Measurements from ENCODE around the gene MAD1L1. TPM values are rescaled to one million over a fixed set of nuclear protein-coding genes. Genes with fewer than 3 reads are reported as not detected.

MAD1L1 gene
- total RNA-seq, 6 experiments from 2014 or later: 15.1 to 37.4 (median 20.5) TPM

DNA sequence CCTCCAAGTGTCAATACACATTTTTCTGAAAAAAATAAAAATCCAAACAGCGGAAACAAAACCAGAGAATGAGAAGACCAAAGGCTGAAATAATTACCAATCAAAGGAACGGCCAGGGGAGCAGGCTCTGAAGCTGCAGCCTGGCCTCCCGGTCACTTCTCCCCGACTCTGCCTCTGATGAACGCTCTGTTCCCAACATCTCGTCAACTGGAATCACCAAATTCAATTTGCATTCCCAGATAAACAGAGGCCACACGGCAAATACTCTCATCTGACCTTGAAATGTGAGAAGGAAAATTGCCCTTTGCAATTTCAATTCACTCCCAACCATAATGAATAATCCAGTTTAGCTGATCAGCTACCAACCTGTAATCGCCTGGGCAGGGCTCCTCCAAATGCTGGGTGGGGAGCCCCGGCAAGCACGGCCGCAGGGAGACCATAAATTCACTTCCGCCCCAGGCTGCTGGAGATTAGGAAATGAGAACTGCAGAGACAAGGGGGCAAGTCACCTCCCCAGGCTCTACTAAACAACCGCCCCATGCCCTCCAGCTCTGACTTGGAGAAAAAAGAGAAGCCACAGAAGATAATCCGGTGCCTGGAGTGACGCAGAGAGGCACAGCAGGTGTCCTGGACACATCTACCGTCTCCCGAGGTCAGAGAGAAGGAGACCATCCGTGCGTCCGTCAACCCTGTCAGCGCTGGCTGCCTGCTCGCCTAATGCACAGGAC lies 153.2 kb downstream of the MAD1L1 start:
- 76% methylated on average over 18 of the region's 22 CpGs for WGBS (ENCODE audit: insufficient coverage, low coverage, low lambda C conversion rate, missing lambda C conversion rate)
- Histone ChIP-seq H3K27me3 (no peaks in the 10 kb centered on the region), H3K9me3 (no peaks in the 10 kb centered on the region), H3K36me3 (no peaks in the 10 kb centered on the region), H3K4me3 (no peak overlapping the region), H3K4me1 (no peaks in the 10 kb centered on the region), H3K27ac (no peak overlapping the region)
- ATAC-seq (peak in 1 of 4 donors; percentile 25), DNase-seq (no peak)
- TF ChIP-seq, protein P1, sequence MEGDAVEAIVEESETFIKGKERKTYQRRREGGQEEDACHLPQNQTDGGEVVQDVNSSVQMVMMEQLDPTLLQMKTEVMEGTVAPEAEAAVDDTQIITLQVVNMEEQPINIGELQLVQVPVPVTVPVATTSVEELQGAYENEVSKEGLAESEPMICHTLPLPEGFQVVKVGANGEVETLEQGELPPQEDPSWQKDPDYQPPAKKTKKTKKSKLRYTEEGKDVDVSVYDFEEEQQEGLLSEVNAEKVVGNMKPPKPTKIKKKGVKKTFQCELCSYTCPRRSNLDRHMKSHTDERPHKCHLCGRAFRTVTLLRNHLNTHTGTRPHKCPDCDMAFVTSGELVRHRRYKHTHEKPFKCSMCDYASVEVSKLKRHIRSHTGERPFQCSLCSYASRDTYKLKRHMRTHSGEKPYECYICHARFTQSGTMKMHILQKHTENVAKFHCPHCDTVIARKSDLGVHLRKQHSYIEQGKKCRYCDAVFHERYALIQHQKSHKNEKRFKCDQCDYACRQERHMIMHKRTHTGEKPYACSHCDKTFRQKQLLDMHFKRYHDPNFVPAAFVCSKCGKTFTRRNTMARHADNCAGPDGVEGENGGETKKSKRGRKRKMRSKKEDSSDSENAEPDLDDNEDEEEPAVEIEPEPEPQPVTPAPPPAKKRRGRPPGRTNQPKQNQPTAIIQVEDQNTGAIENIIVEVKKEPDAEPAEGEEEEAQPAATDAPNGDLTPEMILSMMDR (IDR thresholded peaks at IDR 0.05): no peak
- no peak for TF ChIP-seq POLR2A (IDR thresholded peaks at IDR 0.05)
- intact Hi-C loops (cut with DNase I): no loop called here

DNA sequence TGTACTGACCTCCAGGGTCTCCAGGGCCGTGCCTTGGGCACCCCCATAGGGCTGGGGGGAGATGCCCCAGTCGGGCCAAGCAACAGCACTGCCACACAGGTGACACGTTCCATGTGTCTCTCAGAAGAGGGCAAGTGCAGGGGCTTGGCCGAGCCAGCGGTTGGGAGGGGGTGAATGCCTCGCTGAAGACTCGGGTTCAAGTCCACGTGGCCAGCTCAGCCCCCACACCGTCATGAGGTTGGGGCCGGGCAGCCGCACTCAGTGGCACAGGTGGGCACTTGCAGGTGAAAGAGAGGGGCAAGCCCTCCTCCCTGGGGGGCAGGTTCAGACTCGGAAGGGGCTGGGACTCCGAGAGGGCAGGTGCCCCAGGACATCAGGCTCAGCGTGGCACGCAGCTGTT lies 153.8 kb downstream of the MAD1L1 start:
- ATAC-seq (no peak), DNase-seq (no peak)
- no peaks in the 10 kb centered on the region for H3K36me3 ChIP-seq
- intact Hi-C loops (cut with DNase I): no loop called here
- TF ChIP-seq POLR2A (IDR thresholded peaks at IDR 0.05): no peak
- TF ChIP-seq, protein P1 (IDR thresholded peaks at IDR 0.05): no peak
- no peak overlapping the region for H3K27ac ChIP-seq
- no peak overlapping the region for H3K4me3 ChIP-seq
- no peaks in the 10 kb centered on the region for H3K27me3 ChIP-seq
- WGBS (ENCODE audit: insufficient coverage, low coverage, low lambda C conversion rate, missing lambda C conversion rate): 96% methylated on average over 4 of the region's 15 CpGs
- no peaks in the 10 kb centered on the region for H3K9me3 ChIP-seq
- H3K4me1 ChIP-seq: no peaks in the 10 kb centered on the region

DNA sequence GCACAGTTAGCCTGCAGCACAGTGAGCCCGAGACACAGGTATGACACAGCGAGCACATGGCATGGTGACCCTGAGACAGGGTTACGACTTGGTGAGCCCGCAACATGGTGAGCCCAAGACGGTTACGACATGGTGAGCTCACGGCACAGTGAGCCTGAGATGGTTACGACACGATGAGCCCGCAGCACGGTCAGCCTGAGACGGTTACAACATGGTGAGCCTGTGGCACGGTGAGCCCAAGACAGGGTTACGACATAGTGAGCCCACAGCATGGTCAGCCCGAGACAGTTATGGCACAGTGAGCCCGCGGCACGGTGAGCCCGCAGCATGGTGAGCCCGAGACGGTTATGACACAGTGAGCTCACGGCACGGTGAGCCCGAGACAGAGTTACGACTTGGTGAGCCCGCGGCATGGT lies 156.1 kb downstream of the MAD1L1 start:
- WGBS (ENCODE audit: insufficient coverage, low coverage, low lambda C conversion rate, missing lambda C conversion rate): 100% methylated on average over 3 of the region's 27 CpGs
- no peak for DNase-seq
- Histone ChIP-seq H3K9me3 (no peaks in the 10 kb centered on the region), H3K36me3 (no peaks in the 10 kb centered on the region), H3K4me1 (no peaks in the 10 kb centered on the region), H3K27ac (no peak overlapping the region), H3K4me3 (no peak overlapping the region), H3K27me3 (no peaks in the 10 kb centered on the region)
- no peak for TF ChIP-seq POLR2A (IDR thresholded peaks at IDR 0.05)
- TF ChIP-seq, protein P1 (IDR thresholded peaks at IDR 0.05): no peak
- no peak for ATAC-seq
- intact Hi-C loops (cut with DNase I): no loop called here

DNA sequence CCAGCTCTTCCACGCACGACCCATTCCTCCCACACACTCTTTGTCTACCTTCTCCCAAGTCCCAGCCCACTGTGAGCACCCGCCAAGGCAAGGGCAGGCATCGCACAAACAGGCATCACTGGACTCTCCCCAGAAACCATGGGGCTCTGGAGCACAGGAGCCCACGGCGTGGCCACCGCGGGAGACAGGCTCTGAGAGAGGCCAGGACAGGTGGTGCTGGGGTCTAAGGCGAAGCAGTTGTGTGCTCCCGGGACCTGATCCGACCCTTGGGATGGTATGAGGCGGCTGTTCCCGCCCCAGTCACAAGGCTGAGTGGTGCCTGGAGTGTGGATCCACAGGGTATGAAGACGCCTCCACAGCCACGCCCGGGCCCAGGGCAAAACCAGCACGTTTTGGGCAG lies 156.9 kb downstream of the MAD1L1 start:
- no peak for ATAC-seq
- intact Hi-C loops (cut with DNase I): no loop called here
- no peaks in the 10 kb centered on the region for H3K36me3 ChIP-seq
- TF ChIP-seq, protein P1 (IDR thresholded peaks at IDR 0.05): no peak
- no peak for TF ChIP-seq POLR2A (IDR thresholded peaks at IDR 0.05)
- H3K9me3 ChIP-seq: no peaks in the 10 kb centered on the region
- H3K4me3 ChIP-seq: no peak overlapping the region
- H3K27me3 ChIP-seq: no peaks in the 10 kb centered on the region
- DNase-seq: no peak
- H3K4me1 ChIP-seq: no peaks in the 10 kb centered on the region
- H3K27ac ChIP-seq: no peak overlapping the region
- 73% methylated on average over 4 of the region's 17 CpGs for WGBS (ENCODE audit: insufficient coverage, low coverage, low lambda C conversion rate, missing lambda C conversion rate)
